SW480 (cell line): ENCODE data around the gene MLPH.

Source experiments
- DNase-seq: peaks from one replicate; pipeline ENCODE4 v3.0.0-alpha.2; 2016; ENCODE audit warnings: low spot score

Gene MLPH

GRCh38 chr2:237524631-237525030, 37.6 kb downstream of the MLPH start:
- DNase-seq: no peak

- DNase-seq: no peak
Observed at GRCh38 chr2:237525559-237526157, 38.6 kb downstream of the MLPH start.

GRCh38 chr2:237527233-237527632, 40.2 kb downstream of the MLPH start:
- no peak for DNase-seq

- DNase-seq: no peak
Observed at GRCh38 chr2:237527766-237528165, 40.7 kb downstream of the MLPH start.

- DNase-seq: no peak
Observed at GRCh38 chr2:237529452-237530402, 42.7 kb downstream of the MLPH start.

GRCh38 chr2:237530472-237531433, 43.7 kb downstream of the MLPH start:
- DNase-seq: no peak

GRCh38 chr2:237532160-237532559, 45.1 kb downstream of the MLPH start:
- no peak for DNase-seq

- peak; percentile 7 for DNase-seq
Observed at GRCh38 chr2:237533668-237534161, 46.7 kb downstream of the MLPH start.

GRCh38 chr2:237534380-237534779, 47.3 kb downstream of the MLPH start:
- no peak for DNase-seq

- no peak for DNase-seq
Observed at GRCh38 chr2:237535385-237536082, 48.5 kb downstream of the MLPH start.

- no peak for DNase-seq
Observed at GRCh38 chr2:237536083-237536415, 49.0 kb downstream of the MLPH start.

GRCh38 chr2:237536617-237537016, 49.6 kb downstream of the MLPH start:
- no peak for DNase-seq

GRCh38 chr2:237538001-237538720, 51.1 kb downstream of the MLPH start:
- DNase-seq: peak; percentile 3

- DNase-seq: no peak
Observed at GRCh38 chr2:237538901-237539300, 51.9 kb downstream of the MLPH start.

GRCh38 chr2:237539681-237540080, 52.6 kb downstream of the MLPH start:
- no peak for DNase-seq

- no peak for DNase-seq
Observed at GRCh38 chr2:237540223-237540775, 53.2 kb downstream of the MLPH start.

- DNase-seq: peak; percentile 25
Observed at GRCh38 chr2:237540823-237541222, 53.8 kb downstream of the MLPH start.

GRCh38 chr2:237541243-237541642, 54.2 kb downstream of the MLPH start:
- DNase-seq: no peak

- no peak for DNase-seq
Observed at GRCh38 chr2:237542001-237542704, 55.1 kb downstream of the MLPH start.
